ENCODE data around the gene SOX5. TPM values are rescaled to one million over a fixed set of nuclear protein-coding genes. Genes with fewer than 3 reads are reported as not detected.

SOX5 gene
- total and polyA plus RNA-seq, 9 of the 15 experiments (the other 6 are each of a cell fraction or from before 2014, with no cell fraction given) = 8.3 to 16.5 (median 11.9) TPM

GRCh38 chr12:23803540-23803939 lies 145.9 kb downstream of the SOX5 start (continued):
- TF ChIP-seq ATF1 (CRISPR knock-in tag; IDR thresholded peaks at IDR 0.05) = no peak
- no peak for TF ChIP-seq ATF1 (tag; IDR thresholded peaks at IDR 0.05)
- no peak for TF ChIP-seq FOXA3 (CRISPR knock-in tag; conservative IDR thresholded peaks at IDR 0.05 in 1 of 2, IDR thresholded peaks at IDR 0.05 in 1 of 2)

GRCh38 chr12:23795494-23795893 lies 154.0 kb downstream of the SOX5 start:
- Histone ChIP-seq H4K20me1 (replicated peaks; ENCODE audit: control insufficient read depth, insufficient read depth, low read length) (no peaks in the 10 kb centered on the region), H3K4me2 (ENCODE audit: insufficient read depth, low read length) (no peak overlapping the region), H3K9me3 (replicated peaks; ENCODE audit: control insufficient read depth, insufficient read depth, low read depth, low read length) (no peaks in the 10 kb centered on the region), H3K9ac (ENCODE audit: insufficient read depth in 1 of 2, low read depth in 2 of 2, low read length in 2 of 2) (no peak overlapping the region), H2AFZ (ENCODE audit: low read depth, low read length) (peak overlapping the region; percentile 74), H3K4me3 (no peak overlapping the region), H3K79me2 (ENCODE audit: control insufficient read depth, insufficient read depth, low read length) (no peaks in the 10 kb centered on the region), H3K4me1 (replicated peaks in 1 of 2; ENCODE audit: control insufficient read depth in 2 of 2, insufficient read depth in 2 of 2, low read length in 2 of 2) (no peaks in the 10 kb centered on the region), H3K36me3 (ENCODE audit: control insufficient read depth, insufficient read depth, low read length) (no peaks in the 10 kb centered on the region), H3K27ac (ENCODE audit: extremely low read depth, low read depth, low read length) (no peak overlapping the region), H3K27me3 (ENCODE audit: control insufficient read depth in 2 of 2, insufficient read depth in 2 of 2, low read length in 2 of 2) (no peaks in the 10 kb centered on the region), H3K9me1 (ENCODE audit: control insufficient read depth, insufficient read depth, low read length) (no peaks in the 10 kb centered on the region)
- BruUV-seq (replicated peaks) = no TSS peak
- DNase-seq (ENCODE audit: extremely low read depth in 1 of 4, low spot score in 3 of 4) (no peak), ATAC-seq (peak; percentile 64), FAIRE-seq (no peak)
- 27% methylated on average over 3 of the region's 3 CpGs for WGBS (ENCODE audit: insufficient coverage, low coverage, missing lambda C conversion rate)
- intact Hi-C loops (cut with micrococcal nuclease) (no loop called here), in situ Hi-C loops (cut with MboI) (no loop called here)
- TF ChIP-seq RBM39 (optimal IDR thresholded peaks at IDR 0.05; ENCODE audit: low read depth, low read length) (no peak), ZNF316 (IDR thresholded peaks at IDR 0.05) (peak; percentile 83), TOE1 (IDR thresholded peaks at IDR 0.05; ENCODE audit: borderline replicate concordance) (no peak), TOE1 (CRISPR knock-in tag; IDR thresholded peaks at IDR 0.05; ENCODE audit: borderline replicate concordance, low read depth) (no peak), C11orf30 (IDR thresholded peaks at IDR 0.05; ENCODE audit: low read depth) (peak; percentile 71), TRIM28 (IDR thresholded peaks at IDR 0.05) (no peak)
- CTCF ChIA-PET (ENCODE audit: low intra/inter-chr PET ratio) = no interaction called here
- POLR2A ChIA-PET = interaction anchor here (0.6 to 1.3 kb wide), 4 partner anchors 17 to 589 kb away, joined by 3 to 4 read pairs (median 4); no protein-coding TSS in a partner anchor
